ENCODE measurements around the gene FOXD3.

Gene FOXD3

DNA sequence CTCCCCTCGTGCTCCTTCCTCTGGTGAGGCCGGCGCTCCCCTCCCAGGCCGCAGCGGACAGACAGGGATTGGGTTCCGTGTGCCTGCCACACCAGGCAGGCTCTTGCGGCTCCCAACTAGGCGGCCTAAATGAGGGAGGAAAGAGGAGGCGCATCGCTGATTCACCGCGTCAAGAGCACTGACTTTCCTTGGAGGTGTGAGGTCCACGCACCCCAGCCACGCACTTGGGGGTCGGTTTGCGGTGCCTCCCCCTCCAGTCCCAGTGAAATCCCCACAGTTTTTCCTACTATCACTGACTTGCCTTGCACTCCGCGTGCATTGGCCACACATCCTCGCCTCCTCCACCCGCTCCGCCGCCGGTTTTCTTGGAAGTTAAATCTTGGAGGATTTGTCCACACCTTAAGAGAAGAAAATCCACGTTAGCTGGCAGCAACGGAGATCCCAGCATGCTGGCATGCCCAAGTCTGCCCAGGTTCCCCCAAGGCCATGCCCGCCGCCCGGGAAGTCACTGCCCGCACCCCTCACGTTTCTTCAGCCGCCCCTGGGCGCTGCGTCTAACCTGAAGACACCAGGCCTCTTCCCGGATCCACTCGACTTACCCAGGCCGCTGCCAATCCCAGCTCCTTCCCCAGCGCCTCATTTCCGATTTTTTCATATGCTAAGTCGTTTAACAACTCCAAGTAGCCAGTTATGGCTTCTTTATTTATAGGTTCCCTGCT is 1.1 kb upstream of the FOXD3 start:
- DNase-seq (ENCODE audit: low read depth) = no peak
- TF ChIP-seq, protein P1, sequence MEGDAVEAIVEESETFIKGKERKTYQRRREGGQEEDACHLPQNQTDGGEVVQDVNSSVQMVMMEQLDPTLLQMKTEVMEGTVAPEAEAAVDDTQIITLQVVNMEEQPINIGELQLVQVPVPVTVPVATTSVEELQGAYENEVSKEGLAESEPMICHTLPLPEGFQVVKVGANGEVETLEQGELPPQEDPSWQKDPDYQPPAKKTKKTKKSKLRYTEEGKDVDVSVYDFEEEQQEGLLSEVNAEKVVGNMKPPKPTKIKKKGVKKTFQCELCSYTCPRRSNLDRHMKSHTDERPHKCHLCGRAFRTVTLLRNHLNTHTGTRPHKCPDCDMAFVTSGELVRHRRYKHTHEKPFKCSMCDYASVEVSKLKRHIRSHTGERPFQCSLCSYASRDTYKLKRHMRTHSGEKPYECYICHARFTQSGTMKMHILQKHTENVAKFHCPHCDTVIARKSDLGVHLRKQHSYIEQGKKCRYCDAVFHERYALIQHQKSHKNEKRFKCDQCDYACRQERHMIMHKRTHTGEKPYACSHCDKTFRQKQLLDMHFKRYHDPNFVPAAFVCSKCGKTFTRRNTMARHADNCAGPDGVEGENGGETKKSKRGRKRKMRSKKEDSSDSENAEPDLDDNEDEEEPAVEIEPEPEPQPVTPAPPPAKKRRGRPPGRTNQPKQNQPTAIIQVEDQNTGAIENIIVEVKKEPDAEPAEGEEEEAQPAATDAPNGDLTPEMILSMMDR (conservative IDR thresholded peaks at IDR 0.05; ENCODE audit: control insufficient read depth, insufficient read depth, low read depth, low read length) = no peak
- no peak overlapping the region for H3K4me3 ChIP-seq (ENCODE audit: control insufficient read depth, low read depth, low read length)

DNA sequence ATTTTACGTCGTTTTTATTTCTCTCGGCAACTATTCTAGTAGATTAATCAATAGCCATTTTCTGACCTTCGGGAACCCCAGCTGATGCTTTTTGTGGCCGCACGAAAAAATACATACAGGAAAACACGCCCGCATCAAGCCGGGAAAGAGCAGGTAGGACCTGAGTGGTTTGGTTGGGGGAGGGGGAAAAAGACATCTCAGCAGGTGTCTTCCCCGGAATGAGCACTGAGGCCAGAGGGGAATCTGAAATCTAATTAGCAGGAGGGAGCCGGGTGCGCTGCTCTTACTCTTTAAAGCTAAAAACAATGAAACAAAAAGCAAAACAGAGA is 618 bp upstream of the FOXD3 start:
- TF ChIP-seq, protein P1 (conservative IDR thresholded peaks at IDR 0.05; ENCODE audit: control insufficient read depth, insufficient read depth, low read depth, low read length) = no peak
- no peak overlapping the region for H3K4me3 ChIP-seq (ENCODE audit: control insufficient read depth, low read depth, low read length)
- no peak for DNase-seq (ENCODE audit: low read depth)

DNA sequence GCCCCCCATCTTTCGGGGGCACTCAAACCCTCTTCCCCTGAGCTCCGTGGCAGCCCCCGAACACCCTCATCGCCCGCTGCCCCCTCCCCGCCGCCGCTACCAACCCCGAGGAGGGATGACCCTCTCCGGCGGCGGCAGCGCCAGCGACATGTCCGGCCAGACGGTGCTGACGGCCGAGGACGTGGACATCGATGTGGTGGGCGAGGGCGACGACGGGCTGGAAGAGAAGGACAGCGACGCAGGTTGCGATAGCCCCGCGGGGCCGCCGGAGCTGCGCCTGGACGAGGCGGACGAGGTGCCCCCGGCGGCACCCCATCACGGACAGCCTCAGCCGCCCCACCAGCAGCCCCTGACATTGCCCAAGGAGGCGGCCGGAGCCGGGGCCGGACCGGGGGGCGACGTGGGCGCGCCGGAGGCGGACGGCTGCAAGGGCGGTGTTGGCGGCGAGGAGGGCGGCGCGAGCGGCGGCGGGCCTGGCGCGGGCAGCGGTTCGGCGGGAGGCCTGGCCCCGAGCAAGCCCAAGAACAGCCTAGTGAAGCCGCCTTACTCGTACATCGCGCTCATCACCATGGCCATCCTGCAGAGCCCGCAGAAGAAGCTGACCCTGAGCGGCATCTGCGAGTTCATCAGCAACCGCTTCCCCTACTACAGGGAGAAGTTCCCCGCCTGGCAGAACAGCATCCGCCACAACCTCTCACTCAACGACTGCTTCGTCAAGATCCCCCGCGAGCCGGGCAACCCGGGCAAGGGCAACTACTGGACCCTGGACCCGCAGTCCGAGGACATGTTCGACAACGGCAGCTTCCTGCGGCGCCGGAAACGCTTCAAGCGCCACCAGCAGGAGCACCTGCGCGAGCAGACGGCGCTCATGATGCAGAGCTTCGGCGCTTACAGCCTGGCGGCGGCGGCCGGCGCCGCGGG is 837 bp downstream of the FOXD3 start:
- TF ChIP-seq, protein P1 (conservative IDR thresholded peaks at IDR 0.05; ENCODE audit: control insufficient read depth, insufficient read depth, low read depth, low read length) = no peak
- peak; percentile 14 for DNase-seq (ENCODE audit: low read depth)
- H3K4me3 ChIP-seq (ENCODE audit: control insufficient read depth, low read depth, low read length) = no peak overlapping the region

GRCh38 chr1:63323865-63324778 is 1.8 kb downstream of the FOXD3 start:
- TF ChIP-seq, protein P1 (conservative IDR thresholded peaks at IDR 0.05; ENCODE audit: control insufficient read depth, insufficient read depth, low read depth, low read length) = no peak
- no peak for DNase-seq (ENCODE audit: low read depth)
- H3K4me3 ChIP-seq (ENCODE audit: control insufficient read depth, low read depth, low read length) = no peak overlapping the region

DNA sequence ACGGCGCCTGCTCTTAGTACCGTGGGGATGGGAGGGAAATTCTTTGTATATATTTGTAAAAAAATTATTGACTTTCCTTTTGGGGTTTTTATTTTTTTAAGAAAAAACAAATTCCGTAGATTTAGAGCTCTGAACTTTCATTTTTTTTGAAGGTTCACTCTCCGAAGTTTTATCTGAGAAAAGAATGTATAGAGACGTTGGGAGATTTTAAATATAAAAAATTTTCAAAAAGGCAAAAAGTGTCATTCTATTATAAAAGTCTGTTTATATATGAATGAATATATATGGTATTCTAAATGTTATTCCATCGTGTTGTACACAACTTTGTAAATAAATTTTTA is 2.4 kb downstream of the FOXD3 start:
- no peak overlapping the region for H3K4me3 ChIP-seq (ENCODE audit: control insufficient read depth, low read depth, low read length)
- no peak for DNase-seq (ENCODE audit: low read depth)
- TF ChIP-seq, protein P1 (conservative IDR thresholded peaks at IDR 0.05; ENCODE audit: control insufficient read depth, insufficient read depth, low read depth, low read length) = no peak

GRCh38 chr1:63325279-63325985 is 3.1 kb downstream of the FOXD3 start:
- TF ChIP-seq, protein P1 (conservative IDR thresholded peaks at IDR 0.05; ENCODE audit: control insufficient read depth, insufficient read depth, low read depth, low read length) = no peak
- no peak for DNase-seq (ENCODE audit: low read depth)
- no peak overlapping the region for H3K4me3 ChIP-seq (ENCODE audit: control insufficient read depth, low read depth, low read length)
